Amygdala (tissue), 56 donors: ENCODE measurements around the gene MIEF2.
"Not testable (repeated sequence)": the region's sequence is repeated elsewhere in the genome, so short reads cannot be mapped to it uniquely, and the experiment has no call there.

ENCODE experiments used
- DNase-seq, 56 donors: peaks; one replicate each; lab custom pipeline; 2025; lab: John Stamatoyannopoulos, UW

The MIEF2 gene, protein sequence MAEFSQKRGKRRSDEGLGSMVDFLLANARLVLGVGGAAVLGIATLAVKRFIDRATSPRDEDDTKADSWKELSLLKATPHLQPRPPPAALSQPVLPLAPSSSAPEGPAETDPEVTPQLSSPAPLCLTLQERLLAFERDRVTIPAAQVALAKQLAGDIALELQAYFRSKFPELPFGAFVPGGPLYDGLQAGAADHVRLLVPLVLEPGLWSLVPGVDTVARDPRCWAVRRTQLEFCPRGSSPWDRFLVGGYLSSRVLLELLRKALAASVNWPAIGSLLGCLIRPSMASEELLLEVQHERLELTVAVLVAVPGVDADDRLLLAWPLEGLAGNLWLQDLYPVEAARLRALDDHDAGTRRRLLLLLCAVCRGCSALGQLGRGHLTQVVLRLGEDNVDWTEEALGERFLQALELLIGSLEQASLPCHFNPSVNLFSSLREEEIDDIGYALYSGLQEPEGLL

DNA sequence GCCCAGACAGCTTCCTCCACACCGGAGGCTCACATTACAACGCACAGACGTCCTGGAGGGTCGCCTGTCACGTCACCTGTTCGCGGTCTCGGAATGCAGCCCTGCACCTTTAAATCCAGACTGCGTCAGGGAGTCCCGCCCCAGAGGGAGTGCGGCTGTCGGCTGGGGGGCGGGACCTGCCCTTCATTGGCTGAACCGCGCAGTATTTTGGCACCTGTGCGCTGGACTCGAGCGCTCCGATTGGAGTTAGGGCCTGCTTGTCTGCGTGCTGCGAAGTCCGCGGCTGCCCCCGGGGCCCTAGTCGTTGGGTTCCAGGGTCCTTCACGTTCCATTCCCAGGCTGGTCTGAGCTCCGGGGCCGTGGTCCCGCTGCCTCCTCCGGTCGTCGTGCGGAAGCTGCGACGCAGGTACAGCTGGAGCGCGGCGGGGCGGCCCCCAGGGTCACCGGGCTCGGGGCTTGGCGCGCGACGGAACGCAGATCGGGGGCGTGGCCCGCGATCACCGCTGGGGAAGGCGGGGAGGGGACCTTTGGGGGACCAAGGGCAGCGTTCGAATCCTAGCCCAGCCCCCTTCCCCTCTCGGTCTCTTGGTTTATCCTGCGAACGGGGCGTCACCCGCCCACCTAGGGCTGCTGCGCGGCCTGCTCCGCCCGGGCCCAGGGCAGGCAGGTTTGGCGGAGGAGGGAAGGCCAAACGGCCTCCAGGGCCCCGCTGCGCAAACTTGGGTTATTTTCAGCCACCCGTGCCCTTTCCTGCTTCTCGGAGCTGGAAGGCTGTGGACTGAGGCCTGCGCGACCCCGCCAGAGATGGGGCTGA is at the start of gene MIEF2:
Gene MIEF2 (plus strand): TSS at position 331 of the 814 bp plus-strand sequence. CDS start 2,059 bp downstream, outside the sequence.
- peak in 55 of 56 donors; percentile 52 to 96 (median 90) for DNase-seq

DNA sequence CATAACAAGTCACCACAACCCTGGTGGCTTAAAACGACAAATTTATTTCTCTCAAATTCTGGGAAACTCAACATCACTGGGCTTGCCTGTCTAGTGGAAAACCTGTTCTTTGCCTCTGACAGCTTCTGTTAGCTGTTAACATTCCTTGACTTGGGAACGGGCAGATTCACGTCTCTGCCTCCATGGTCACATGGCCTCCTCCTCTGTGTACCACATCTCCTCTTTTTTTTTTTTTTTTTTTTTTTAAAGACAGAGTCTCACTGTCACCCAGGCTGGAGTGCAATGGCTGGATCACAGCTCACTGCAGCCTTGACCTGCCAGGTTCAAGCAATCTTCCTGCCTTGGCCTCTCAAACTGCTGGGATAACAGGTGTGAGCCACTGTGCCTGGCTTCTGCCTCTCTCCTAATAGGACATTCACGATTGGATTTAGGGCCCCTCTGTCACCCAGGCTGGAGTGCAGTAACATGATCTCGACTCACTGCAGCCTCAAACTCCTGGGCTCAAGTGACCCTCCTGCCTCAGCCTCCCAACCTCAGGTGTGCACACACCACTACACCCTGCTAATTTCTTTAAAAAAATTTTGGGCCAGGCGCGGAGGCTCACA is 46.7 kb upstream of the MIEF2 start:
- no peak for DNase-seq

DNA sequence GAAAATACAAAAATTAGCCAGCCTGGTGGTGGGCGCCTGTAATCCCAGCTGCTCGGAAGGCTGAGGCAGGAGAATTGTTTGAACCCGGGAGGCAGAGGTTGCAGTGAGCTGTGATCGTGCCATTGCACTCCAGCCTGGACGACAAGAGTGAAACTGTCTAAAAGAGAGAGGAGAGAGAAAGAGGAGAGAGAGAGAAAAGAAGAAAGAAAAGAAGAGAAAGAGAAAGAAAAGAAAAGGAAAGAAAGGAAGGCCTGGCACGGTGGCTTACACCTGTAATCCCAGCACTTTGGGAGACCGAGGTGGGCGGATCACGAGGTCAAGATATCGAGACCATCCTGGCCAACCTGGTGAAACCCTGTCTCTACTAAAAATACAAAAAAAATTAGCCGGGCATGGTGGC is 43.6 kb upstream of the MIEF2 start:
- DNase-seq, result not testable (repeated sequence)

DNA sequence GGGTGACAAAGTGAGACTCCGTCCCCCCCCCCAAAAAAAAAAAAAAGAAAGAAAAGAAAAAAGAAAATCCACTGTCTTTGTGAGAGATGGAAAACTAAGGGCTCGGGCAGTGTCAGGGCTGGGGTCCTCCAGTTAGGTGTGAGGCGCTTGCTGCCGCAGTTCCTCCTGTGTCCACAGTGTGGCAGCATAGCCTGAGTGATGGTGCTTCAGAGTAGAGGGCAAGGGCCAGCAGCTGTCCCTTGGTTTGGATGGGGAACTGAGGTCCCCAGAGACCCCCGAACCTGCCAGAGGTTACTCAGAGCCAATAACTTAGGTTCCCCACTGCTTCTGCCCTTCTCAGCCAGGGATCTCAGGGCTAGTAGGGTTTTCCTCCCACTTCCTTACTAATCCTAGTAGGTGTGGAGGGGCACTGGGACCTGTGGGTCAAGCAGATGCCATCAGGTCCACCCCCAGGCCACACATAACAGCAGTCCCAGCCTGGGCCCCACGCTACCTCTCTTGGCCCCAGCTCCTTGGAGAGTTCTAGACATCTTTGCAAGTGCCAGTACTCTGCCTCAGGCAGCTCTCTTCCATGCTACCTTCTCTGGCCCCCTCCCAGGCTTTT is 42.9 kb upstream of the MIEF2 start:
- peak in 44 of 56 donors; percentile 12 to 89 (median 48) for DNase-seq

DNA sequence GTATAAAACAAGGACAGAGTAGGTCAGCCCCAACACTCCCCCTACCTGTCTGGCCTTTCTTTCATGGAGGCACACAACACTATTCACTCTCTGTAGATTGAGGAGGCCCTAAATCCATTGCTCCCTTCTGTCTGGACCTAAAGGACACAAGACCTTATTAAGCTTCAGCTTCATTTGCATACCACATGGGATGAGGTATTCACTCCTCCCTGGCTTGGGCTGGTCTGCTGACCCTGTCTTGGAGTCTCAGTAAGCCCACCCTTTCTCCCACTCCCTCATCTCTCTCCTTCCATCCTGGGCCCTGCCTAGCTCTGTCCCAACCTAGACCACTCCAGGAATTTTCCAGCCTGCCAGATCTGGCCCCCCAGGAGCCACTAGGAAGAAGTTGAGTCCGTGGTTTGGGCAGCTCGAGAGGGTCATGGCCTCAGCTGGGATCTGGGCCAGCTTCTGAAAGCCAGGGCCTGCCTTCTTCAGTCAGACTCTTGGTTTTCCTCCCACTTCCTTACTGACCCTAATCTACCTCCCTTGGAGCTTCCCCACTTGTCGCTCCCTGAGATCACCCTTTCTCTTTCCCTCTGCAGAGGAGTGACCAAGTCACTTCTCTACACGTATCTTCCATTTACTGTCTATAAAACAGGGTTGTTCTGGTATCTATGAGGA is 41.6 kb upstream of the MIEF2 start:
- DNase-seq, result no peak

DNA sequence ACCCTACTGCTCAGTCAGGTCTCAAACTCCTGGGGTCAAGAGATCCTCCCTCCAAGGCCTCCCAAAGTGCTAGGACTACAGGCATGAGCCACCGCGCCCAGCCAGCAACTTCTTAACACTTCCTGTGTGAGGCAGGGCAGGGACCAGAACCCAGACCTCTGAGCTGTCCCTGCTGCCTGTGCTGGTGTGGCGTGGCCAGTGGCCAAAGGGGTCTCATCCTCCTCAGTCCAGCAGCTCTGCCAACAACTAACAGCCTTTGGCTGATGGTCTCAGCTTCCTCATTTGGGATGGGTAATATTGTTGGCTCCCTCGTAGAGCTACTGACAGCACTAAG is 36.4 kb upstream of the MIEF2 start:
- no peak for DNase-seq

DNA sequence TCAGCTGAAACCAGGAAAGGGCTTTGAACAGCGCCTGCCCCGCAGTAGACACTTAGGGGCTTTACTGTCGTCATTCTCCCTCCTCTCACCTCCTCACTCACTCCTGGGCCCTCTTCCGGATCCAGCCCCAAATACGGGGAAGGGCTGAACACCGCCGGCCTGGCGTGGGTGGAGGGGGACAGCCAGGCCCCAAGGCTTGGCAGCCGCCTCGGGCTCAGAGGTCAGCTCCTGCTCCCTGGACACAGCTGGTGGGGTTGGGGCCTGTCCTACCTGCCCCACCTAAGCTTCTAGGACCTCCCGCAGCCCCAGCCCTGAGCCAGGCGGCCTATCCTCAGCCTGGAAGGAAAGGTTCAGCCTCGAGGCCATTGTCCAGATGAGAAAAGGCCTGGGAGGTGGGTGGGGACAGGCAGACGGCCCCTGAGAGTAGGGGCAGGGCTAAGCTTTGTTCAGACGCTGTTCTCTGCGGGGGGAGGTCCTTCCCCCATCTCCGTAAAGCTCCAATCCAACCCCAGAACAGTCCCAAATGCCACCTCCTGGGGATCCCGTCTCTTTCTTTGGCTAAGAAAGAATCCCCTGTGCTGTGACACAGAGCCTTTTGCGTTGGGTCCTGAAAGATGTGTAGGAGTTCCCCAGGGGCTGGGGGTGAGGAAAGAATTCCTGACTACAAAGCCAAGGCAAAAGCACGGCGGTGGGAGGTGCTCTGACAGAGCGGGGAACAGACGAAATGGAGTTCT is 35.9 kb upstream of the MIEF2 start:
- DNase-seq, result no peak

DNA sequence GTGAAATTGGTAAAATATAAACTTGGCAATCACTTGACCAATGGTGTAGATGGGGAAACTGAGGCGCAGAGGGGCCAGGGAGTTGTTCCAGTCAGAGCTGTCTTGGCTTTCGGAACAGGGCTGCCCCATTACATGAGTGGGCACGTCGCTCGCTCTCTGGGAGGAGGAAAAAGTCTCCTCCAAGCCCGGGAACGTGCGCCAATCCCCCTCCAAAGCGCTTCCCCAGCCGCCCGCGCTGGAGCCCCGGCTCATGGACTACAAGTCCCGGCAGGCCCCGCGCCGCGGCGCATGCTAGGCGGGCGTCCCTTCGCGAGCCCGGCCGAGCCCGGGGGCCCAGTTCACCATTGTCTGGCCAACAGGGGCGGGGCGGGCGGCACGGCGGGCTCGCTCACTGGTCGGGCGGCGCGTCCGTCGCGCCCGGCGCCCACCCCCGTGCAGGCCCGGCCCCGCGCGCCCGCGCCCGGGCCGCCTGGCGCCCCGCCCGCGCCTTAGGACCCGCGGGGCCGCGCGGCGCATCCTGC is 35.3 kb upstream of the MIEF2 start, which contains the start of gene LLGL1:
Gene LLGL1 (plus strand): TSS at position 515 of the 521 bp plus-strand sequence. CDS start 48 bp downstream, outside the sequence.
- DNase-seq, result peak in 55 of 56 donors; percentile 64 to 98 (median 89)

DNA sequence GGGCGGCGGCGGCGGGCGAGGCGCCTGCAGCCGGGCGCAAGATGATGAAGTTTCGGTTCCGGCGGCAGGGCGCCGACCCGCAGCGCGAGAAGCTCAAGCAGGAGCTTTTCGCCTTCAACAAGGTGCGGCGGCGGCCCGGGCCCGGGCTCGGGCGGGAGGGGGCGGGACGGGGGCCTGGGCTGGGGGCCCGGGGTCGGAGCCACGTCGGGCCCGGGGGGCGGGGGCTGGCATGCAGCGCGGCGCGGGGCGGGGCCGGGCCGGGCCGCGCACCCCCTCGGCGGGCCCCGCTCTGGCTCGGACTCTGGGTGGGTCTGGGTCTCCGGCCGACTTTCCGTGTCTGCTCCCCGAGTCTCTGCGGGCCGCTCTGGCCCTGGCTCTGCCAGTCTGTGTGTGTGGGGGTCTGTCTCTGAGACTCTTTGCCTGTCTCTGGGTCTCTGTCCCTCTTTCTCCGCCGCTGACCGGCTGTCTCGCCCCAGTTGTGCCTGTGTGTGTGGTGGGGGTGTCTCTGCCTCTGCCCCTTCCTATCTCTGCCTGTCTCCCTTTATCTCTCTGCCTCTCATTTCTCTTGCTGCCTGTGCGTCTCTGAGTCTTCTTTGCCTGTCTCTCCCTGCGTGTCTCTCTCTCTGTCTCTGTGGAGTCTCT is 34.7 kb upstream of the MIEF2 start:
- peak in 9 of 56 donors; percentile 41 to 82 (median 60) for DNase-seq

DNA sequence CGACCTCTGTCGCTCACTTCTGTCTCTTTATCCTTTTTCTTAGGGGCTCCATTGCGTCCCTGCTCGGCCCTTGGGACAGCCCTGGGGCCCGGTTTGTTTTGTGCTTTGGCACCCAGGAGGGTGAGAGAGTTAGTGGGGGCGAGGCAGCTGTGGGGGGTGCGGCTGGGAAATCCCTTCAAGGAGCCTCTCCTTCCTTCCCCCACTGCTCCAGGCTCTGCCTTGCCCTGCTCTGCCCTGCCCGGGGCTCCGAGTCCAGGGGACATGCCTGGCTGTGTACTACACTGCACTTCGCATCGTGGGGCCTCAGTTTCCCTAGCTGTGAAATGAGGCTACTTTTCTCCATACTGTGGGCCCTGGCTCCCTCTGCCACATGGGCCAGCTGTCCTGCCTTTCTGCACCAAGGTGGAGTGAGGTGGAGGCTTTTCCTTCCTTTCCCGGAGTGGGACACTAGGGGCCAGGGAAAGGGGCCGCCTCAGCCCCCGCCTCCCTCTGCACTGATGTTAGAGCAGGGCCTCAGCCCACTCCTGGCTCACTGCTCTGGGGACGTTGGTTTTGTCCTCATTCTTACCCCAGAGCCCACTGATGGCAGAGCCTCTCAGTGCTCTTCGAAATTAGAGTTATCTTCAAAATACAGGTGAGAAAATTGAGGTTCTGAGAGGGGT is 34.0 kb upstream of the MIEF2 start:
- DNase-seq, result no peak

DNA sequence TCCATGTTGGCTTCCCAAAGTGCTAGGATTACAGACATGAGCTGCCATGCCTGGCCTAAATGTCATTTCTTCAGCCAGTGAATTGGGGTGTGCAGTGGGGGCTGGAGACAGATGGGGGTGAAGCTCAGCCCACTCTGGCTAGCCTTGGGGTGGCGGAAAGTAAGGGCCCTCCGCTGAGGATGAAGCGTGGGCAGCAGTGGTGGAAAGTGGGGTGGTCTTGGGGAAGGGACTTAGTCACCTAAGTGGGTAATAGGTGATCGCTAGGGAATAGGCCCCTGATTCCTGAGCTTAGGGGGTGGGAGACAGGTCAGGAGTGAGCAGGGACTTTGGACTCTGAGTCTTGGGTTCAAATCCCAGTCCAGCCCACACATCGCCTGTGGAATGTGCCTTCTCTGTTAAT is 32.8 kb upstream of the MIEF2 start:
- DNase-seq, result no peak

DNA sequence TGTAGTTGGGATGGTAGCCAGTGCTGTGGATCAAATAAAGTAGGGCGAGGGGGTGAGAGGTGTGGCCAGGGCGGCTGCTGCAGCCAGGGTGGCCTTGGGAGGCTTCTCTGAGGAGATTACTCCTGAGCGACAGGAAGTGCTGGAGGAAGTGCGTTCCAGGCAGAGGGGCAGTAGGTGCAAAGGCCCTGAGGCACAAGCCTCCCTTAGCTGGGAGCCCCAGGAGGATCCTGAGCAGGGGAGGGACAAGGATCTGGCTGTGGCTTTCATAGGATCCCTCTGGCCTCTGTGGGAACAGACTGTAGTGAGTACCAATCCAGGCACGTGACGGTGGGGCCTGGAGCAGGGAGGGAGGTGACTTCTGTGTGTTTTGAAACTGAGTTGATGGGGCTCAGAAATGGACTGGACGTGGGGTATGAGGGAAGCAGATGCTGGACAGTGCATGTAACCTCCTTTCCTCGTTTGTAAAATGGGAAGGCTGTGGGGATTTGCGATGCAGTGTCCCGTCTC is 32.2 kb upstream of the MIEF2 start:
- peak in 1 of 56 donors; percentile 8 for DNase-seq

DNA sequence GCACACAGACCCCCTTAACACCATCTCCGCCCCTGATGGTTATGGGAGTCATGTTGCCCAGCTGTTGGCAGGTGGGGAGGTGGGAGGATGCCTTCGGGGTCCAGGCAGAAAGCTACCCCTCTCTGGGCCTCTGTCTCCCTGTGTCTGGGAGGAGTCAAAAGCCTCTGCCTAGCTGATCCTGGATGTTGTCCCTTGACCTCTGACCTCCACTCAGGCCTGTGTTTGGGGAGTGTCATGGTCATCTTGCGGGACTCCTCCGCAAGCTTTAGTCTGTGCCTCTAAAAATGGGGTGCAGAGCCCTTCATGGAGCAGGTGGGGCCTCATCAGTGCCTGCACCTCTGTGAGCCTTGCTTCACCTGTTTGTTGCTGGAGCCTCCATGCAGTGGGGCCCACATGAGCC is 31.2 kb upstream of the MIEF2 start:
- no peak for DNase-seq

DNA sequence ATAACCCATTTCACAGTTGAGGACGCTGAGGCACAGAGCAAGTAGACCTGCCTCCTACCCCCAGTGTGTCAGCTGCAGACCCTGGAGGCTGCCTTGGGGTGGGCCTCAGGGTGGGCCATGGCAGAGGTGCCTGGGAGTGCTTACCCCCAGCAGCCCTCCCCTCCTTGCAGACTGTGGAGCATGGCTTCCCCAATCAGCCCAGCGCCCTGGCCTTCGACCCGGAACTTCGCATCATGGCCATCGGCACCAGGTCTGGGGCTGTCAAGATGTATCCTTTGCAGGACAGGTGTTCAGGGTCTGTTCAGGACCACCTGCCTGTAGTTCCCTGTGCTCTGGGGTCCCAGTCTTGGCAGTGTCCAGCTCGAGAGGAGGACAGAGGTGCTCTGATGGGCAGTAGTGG is 30.7 kb upstream of the MIEF2 start:
- no peak for DNase-seq

DNA sequence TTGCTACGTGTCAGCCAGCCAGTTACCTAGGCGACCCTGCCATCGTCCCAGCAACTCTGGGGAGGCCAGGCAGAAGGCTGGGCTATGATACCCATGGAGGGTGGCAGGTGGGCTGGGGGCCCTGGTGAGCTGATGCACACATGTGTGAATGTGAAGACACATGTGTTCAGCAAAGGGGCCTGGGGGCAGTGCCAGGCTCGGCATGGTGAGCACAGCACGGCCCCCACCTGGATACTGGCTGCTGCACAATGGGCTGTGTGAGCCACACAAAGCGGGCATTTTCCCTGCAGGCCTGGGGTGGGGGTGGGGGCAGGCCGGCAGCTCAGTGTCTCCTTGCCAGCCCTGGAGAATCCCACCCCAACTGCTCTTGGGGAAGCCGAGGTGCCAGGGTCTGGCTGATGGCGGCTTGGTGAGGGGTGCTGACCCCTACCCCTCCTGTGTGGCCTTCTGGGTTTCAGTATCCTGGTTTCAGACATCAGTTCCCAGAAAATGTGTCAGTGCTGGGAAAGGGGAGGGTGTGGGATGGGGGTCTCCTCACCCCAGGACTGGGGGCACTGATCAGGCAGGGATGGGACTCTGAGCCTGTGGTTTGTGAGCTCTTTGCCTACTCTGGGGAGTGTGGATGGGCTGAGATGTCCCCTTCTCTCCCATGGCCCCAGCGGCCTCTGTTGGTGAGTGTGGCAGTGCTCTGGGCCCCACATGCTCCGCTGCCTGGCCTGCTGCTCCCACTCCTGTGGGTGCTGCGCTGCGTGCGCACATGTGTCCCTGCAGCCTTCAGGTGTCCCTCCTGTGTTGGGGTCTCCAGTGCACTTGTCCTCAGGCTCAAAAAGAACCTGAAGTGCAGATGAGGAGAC is 29.9 kb upstream of the MIEF2 start:
- DNase-seq, result peak in 52 of 56 donors; percentile 18 to 90 (median 68)

DNA sequence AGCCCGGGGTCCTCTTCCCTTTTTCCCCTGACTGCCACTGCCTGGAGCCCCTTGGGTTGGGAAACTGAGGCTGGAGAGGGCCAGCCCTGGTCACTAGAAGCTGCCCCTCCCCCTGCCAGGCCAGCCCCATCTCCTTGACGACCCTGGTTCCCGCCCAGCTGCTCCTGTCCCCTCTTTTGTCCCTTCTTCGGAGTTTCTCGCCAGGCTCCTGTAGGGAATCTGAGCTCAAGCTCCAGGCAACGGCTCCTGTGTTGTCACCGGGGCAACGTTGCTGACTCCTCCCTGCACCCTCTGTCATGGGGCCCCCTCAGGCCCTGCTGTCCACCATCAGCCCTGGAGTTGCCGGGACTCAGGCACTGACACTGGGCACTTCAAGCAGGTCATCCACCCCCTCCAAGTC is 29.3 kb upstream of the MIEF2 start:
- peak in 16 of 56 donors; percentile 10 to 56 (median 38) for DNase-seq
